ENCODE measurements around the gene LRFN3. TPM values are rescaled to one million over a fixed set of nuclear protein-coding genes. Genes with fewer than 3 reads are reported as not detected.
"Not testable (repeated sequence)": the region's sequence is repeated elsewhere in the genome, so short reads cannot be mapped to it uniquely, and the experiment has no call there.

The LRFN3 gene, protein sequence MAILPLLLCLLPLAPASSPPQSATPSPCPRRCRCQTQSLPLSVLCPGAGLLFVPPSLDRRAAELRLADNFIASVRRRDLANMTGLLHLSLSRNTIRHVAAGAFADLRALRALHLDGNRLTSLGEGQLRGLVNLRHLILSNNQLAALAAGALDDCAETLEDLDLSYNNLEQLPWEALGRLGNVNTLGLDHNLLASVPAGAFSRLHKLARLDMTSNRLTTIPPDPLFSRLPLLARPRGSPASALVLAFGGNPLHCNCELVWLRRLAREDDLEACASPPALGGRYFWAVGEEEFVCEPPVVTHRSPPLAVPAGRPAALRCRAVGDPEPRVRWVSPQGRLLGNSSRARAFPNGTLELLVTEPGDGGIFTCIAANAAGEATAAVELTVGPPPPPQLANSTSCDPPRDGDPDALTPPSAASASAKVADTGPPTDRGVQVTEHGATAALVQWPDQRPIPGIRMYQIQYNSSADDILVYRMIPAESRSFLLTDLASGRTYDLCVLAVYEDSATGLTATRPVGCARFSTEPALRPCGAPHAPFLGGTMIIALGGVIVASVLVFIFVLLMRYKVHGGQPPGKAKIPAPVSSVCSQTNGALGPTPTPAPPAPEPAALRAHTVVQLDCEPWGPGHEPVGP
- 2.0 TPM for polyA plus RNA-seq (2013)

DNA sequence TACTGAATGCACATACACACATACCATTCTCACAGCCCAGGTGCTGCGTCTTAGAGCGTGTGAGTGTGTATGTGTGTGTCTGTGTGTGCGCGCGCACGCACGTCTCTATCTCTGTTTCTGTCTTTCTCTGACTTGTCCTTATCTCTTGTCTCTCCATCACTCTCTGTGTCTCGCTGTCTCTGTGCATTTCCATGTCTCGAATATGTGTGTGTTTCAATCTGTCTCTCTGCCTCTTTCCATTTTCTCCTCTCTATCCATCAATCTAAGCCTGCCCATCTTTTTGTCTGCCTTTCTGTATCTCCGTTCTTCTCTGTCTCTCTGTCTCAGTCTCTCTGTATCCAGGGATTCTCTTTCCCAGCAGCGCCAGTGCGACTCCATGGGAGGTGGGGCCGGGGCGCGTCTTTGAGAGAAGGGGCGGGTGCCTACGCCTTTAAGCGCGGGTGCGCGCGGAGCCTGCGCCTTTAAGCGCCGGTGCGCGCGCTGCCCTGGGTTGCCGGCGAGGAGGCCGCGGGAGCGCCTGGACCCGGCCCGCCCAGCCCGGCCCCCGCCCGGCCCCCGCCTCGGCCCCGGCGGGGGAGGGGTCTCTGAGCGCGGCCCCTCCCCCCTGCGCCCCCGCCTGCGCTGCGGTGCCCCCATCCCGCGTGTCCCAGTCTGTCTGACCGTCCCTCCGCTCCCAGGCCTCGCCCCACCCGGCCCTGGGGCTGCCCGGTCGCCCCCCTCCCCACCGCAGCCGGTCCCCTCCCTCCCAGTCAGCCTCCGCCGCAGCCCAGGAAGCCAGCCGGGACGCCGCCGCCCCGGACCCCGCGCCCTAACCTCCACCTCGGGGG, at the start of gene LRFN3:
LRFN3 (plus strand) TSS at position 464 of the 827 bp plus-strand sequence. CDS start 3,052 bp downstream, outside the sequence.
- under 1% methylated on average over 29 of the region's 68 CpGs for WGBS (ENCODE audit: insufficient coverage)
- DNase-seq = peak in 2 of 3 donors; percentile 31 to 51

DNA sequence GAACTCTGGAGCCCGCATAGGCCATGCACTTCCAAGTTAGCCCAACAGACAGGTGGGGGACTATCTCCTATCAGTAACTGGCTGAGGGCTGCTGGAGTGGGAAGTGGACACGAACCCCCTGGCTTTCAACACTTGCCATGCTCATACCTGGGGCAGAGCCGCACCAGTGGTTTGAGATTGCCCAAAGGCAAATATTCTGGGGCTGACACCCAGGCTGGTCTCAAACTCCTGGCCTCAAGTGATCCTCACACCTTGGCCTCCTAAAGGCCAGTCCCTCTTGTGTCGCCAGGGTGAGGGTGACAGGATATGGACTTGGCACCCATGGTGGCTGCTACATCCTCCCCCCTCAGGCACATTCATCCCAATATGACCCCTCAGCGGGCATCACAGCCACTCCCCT, 49.0 kb upstream of the LRFN3 start:
- ChIA-PET CTCF (no interaction called here), POLR2A (interaction anchor here (0.7 to 2.8 kb wide), 3 partner anchors 10 to 44 kb away, joined by 3 to 8 read pairs (median 3); no protein-coding TSS in a partner anchor)
- no peak overlapping the region for H3K4me3 ChIP-seq (ENCODE audit: control insufficient read depth in 1 of 7, extremely low read depth in 1 of 7, insufficient read depth in 4 of 7, low read depth in 2 of 7, low read length in 6 of 7)
- H3K27ac ChIP-seq (ENCODE audit: insufficient read depth in 1 of 2, low read depth in 1 of 2, low read length in 2 of 2, poor library complexity in 1 of 2, severe bottlenecking in 2 of 2) = no peak overlapping the region
- DNase-seq = no peak
- no peaks in the 10 kb centered on the region for H3K27me3 ChIP-seq (replicated peaks in 2 of 5; ENCODE audit: control insufficient read depth in 4 of 5, insufficient read depth in 5 of 5, low read length in 4 of 5)
- 100% methylated on average over 4 of the region's 5 CpGs for WGBS (ENCODE audit: insufficient coverage)
- H3K9me3 ChIP-seq (ENCODE audit: control extremely low read depth in 1 of 5, control insufficient read depth in 4 of 5, insufficient read depth in 2 of 5, low read depth in 1 of 5, low read length in 4 of 5) = no peaks in the 10 kb centered on the region
- no peaks in the 10 kb centered on the region for H3K4me1 ChIP-seq (ENCODE audit: control extremely low read depth in 1 of 4, control insufficient read depth in 4 of 4, insufficient read depth in 4 of 4, low read length in 3 of 4)
- peaks cover 7 to 48% (median 36%) of the 10 kb centered on the region in 4 experiments for H3K36me3 ChIP-seq (ENCODE audit: control insufficient read depth in 4 of 4, insufficient read depth in 4 of 4, low read length in 3 of 4)

More for the DNA sequence above, at the start of gene LRFN3:
- Histone ChIP-seq H3K9me3 (ENCODE audit: control extremely low read depth in 1 of 5, control insufficient read depth in 4 of 5, insufficient read depth in 2 of 5, low read depth in 1 of 5, low read length in 4 of 5) (no peaks in the 10 kb centered on the region), H3K27me3 (replicated peaks in 2 of 5; ENCODE audit: control insufficient read depth in 4 of 5, insufficient read depth in 5 of 5, low read length in 4 of 5) (peaks cover 0 to 16% (median 0%) of the 10 kb centered on the region in 5 experiments), H3K36me3 (ENCODE audit: control insufficient read depth in 4 of 4, insufficient read depth in 4 of 4, low read length in 3 of 4) (no peaks in the 10 kb centered on the region), H3K4me1 (ENCODE audit: control extremely low read depth in 1 of 4, control insufficient read depth in 4 of 4, insufficient read depth in 4 of 4, low read length in 3 of 4) (peaks cover 0 to 24% (median 16%) of the 10 kb centered on the region in 4 experiments), H3K27ac (ENCODE audit: insufficient read depth in 1 of 2, low read depth in 1 of 2, low read length in 2 of 2, poor library complexity in 1 of 2, severe bottlenecking in 2 of 2) (no peak within 1 kb of the TSS), H3K4me3 (ENCODE audit: control insufficient read depth in 1 of 7, extremely low read depth in 1 of 7, insufficient read depth in 4 of 7, low read depth in 2 of 7, low read length in 6 of 7) (peak within 1 kb of the TSS; percentile 16 to 82 (median 68))
- CTCF ChIA-PET = interaction anchor here (5.3 kb wide), 1 partner anchor 55 kb away, joined by 106 read pairs; no protein-coding TSS in a partner anchor
- POLR2A ChIA-PET = no interaction called here

DNA sequence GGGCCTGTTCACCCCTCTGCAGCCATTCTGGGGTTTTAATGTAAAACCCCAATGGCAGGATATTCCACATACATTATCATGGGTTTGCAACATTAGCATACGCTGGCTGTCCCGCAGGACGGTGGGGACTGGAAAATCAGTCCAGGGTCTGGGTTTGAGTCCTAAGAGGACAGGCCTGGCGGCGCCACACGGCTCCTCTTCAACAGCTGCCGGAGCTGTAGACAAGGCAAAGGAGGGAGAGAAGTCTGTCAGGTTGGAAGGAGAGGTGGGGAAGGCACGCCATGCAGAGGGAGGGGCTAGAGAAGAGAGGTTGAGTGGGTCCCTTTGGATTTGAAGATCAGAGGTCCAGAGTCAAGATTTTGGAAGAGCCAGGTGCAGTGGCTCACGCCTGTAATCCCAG, 47.8 kb upstream of the LRFN3 start:
- POLR2A ChIA-PET = no interaction called here
- DNase-seq = no peak
- Histone ChIP-seq H3K4me3 (ENCODE audit: control insufficient read depth in 1 of 7, extremely low read depth in 1 of 7, insufficient read depth in 4 of 7, low read depth in 2 of 7, low read length in 6 of 7) (no peak overlapping the region), H3K4me1 (ENCODE audit: control extremely low read depth in 1 of 4, control insufficient read depth in 4 of 4, insufficient read depth in 4 of 4, low read length in 3 of 4) (no peaks in the 10 kb centered on the region), H3K36me3 (ENCODE audit: control insufficient read depth in 4 of 4, insufficient read depth in 4 of 4, low read length in 3 of 4) (peaks cover 7 to 59% (median 40%) of the 10 kb centered on the region in 4 experiments), H3K27me3 (replicated peaks in 2 of 5; ENCODE audit: control insufficient read depth in 4 of 5, insufficient read depth in 5 of 5, low read length in 4 of 5) (no peaks in the 10 kb centered on the region), H3K27ac (ENCODE audit: insufficient read depth in 1 of 2, low read depth in 1 of 2, low read length in 2 of 2, poor library complexity in 1 of 2, severe bottlenecking in 2 of 2) (no peak overlapping the region), H3K9me3 (ENCODE audit: control extremely low read depth in 1 of 5, control insufficient read depth in 4 of 5, insufficient read depth in 2 of 5, low read depth in 1 of 5, low read length in 4 of 5) (no peaks in the 10 kb centered on the region)
- WGBS (ENCODE audit: insufficient coverage) = 100% methylated on average over 4 of the region's 9 CpGs
- CTCF ChIA-PET = interaction anchor here (1.0 kb wide), 1 partner anchor 43 kb away, joined by 5 read pairs; no protein-coding TSS in a partner anchor

DNA sequence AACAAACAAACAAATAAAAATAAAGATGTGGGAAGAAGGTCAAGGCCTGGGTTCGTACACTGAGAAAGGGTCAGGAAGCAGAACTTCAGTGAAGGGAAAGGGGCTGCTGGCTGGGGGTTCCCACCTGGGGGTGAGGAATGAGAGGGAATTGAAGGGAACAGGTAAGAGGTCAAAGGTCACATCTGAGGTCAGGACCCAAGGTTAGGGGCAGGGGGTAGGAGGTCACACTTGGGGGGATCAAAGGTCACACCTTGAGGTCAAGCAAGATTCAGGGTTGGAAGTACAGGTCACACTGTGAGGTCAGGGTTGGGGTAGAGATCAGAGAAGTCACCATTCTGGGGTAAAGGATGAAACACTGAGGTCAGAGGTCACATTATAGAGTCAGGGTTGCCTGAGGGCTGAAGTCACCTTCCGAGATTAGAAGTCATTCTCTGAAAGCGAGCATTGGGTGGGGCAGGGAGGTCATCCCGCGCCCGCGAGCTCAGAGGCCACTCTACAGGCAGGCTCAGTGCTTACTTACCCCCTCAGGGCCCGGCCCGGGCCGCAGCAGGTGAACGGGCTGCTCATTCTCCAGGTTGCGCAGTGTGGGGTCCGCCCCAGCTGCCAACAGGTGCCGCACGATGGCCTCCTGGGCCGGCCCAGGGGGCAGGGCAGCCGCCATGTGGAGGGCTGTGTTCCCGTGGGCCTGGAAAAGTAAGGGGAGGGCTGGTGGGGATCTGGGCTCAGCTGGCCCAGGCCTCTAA, 46.6 kb upstream of the LRFN3 start:
- no peaks in the 10 kb centered on the region for H3K4me1 ChIP-seq (ENCODE audit: control extremely low read depth in 1 of 4, control insufficient read depth in 4 of 4, insufficient read depth in 4 of 4, low read length in 3 of 4)
- H3K27me3 ChIP-seq (replicated peaks in 2 of 5; ENCODE audit: control insufficient read depth in 4 of 5, insufficient read depth in 5 of 5, low read length in 4 of 5) = no peaks in the 10 kb centered on the region
- ChIA-PET POLR2A (no interaction called here), CTCF (interaction anchor here (1.1 kb wide), 2 partner anchors 9 to 340 kb away, joined by 3 to 4 read pairs; no protein-coding TSS in a partner anchor)
- H3K27ac ChIP-seq (ENCODE audit: insufficient read depth in 1 of 2, low read depth in 1 of 2, low read length in 2 of 2, poor library complexity in 1 of 2, severe bottlenecking in 2 of 2) = no peak overlapping the region
- DNase-seq = no peak
- H3K36me3 ChIP-seq (ENCODE audit: control insufficient read depth in 4 of 4, insufficient read depth in 4 of 4, low read length in 3 of 4) = peaks cover 7 to 70% (median 45%) of the 10 kb centered on the region in 4 experiments
- 99% methylated on average over 18 of the region's 18 CpGs for WGBS (ENCODE audit: insufficient coverage)
- H3K4me3 ChIP-seq (ENCODE audit: control insufficient read depth in 1 of 7, extremely low read depth in 1 of 7, insufficient read depth in 4 of 7, low read depth in 2 of 7, low read length in 6 of 7) = no peak overlapping the region
- no peaks in the 10 kb centered on the region for H3K9me3 ChIP-seq (ENCODE audit: control extremely low read depth in 1 of 5, control insufficient read depth in 4 of 5, insufficient read depth in 2 of 5, low read depth in 1 of 5, low read length in 4 of 5)

DNA sequence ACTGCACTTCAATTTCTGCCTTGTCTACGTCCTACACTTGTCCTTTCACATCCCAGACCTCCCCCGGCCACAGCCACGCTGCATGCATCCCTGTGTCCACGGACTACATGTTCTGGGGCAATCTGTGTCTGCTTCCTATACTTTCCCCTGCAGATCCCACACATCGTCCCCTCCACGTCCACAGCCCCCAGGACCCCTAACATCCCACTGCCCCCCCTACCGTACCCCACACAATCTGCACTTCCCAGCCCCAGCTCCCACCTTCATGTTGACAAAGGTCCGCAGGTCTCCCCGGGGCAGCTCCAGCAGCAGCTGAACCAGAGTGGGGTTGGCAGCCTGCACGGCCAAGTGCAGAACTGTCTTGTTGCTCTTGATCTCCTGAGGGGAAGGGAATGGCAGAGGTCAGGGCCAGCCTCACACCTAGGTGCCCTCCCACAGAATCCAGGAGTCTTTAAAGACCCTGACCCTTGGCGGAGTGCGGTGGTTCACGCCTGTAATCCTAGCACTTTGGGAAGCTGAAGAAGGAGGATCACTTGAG, 46.0 kb upstream of the LRFN3 start:
- H3K4me3 ChIP-seq (ENCODE audit: control insufficient read depth in 1 of 7, extremely low read depth in 1 of 7, insufficient read depth in 4 of 7, low read depth in 2 of 7, low read length in 6 of 7) = no peak overlapping the region
- no peaks in the 10 kb centered on the region for H3K27me3 ChIP-seq (replicated peaks in 2 of 5; ENCODE audit: control insufficient read depth in 4 of 5, insufficient read depth in 5 of 5, low read length in 4 of 5)
- H3K9me3 ChIP-seq (ENCODE audit: control extremely low read depth in 1 of 5, control insufficient read depth in 4 of 5, insufficient read depth in 2 of 5, low read depth in 1 of 5, low read length in 4 of 5) = no peaks in the 10 kb centered on the region
- CTCF ChIA-PET = interaction anchor here (1.1 to 3.7 kb wide), 2 partner anchors 8 to 341 kb away, joined by 4 to 30 read pairs; no protein-coding TSS in a partner anchor
- no peaks in the 10 kb centered on the region for H3K4me1 ChIP-seq (ENCODE audit: control extremely low read depth in 1 of 4, control insufficient read depth in 4 of 4, insufficient read depth in 4 of 4, low read length in 3 of 4)
- POLR2A ChIA-PET = no interaction called here
- H3K36me3 ChIP-seq (ENCODE audit: control insufficient read depth in 4 of 4, insufficient read depth in 4 of 4, low read length in 3 of 4) = peaks cover 7 to 75% (median 50%) of the 10 kb centered on the region in 4 experiments
- DNase-seq = no peak
- WGBS (ENCODE audit: insufficient coverage) = 100% methylated on average over 8 of the region's 13 CpGs
- H3K27ac ChIP-seq (ENCODE audit: insufficient read depth in 1 of 2, low read depth in 1 of 2, low read length in 2 of 2, poor library complexity in 1 of 2, severe bottlenecking in 2 of 2) = no peak overlapping the region

DNA sequence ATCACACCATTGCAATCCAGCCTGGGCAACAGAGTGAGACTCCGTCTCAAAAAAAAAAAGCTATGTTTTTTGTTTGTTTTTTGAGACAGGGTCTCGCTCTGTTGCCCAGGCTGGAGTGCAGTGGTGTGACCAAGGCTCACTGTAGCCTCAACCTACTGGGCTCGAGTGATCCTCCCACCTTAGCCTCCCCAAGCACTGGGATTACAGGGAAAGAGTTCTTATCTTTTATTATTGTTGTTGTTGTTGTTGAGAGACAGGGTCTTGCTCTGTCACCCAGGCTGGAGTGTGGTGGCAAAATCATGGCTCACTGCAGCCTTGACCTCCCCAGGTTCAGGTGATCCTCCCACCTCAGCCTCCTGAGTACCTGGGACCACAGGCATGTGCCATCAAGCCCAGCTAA, 44.4 kb upstream of the LRFN3 start:
- POLR2A ChIA-PET = interaction anchor here (1.4 kb wide), 1 partner anchor 18 kb away, joined by 3 read pairs; no protein-coding TSS in a partner anchor
- H3K9me3 ChIP-seq (ENCODE audit: control extremely low read depth in 1 of 5, control insufficient read depth in 4 of 5, insufficient read depth in 2 of 5, low read depth in 1 of 5, low read length in 4 of 5); H3K27ac ChIP-seq (ENCODE audit: insufficient read depth in 1 of 2, low read depth in 1 of 2, low read length in 2 of 2, poor library complexity in 1 of 2, severe bottlenecking in 2 of 2); H3K4me1 ChIP-seq (ENCODE audit: control extremely low read depth in 1 of 4, control insufficient read depth in 4 of 4, insufficient read depth in 4 of 4, low read length in 3 of 4); H3K27me3 ChIP-seq (replicated peaks in 2 of 5; ENCODE audit: control insufficient read depth in 4 of 5, insufficient read depth in 5 of 5, low read length in 4 of 5); DNase-seq; H3K4me3 ChIP-seq (ENCODE audit: control insufficient read depth in 1 of 7, extremely low read depth in 1 of 7, insufficient read depth in 4 of 7, low read depth in 2 of 7, low read length in 6 of 7): not testable (repeated sequence)
- 94% methylated on average over 2 of the region's 3 CpGs for WGBS (ENCODE audit: insufficient coverage)
- CTCF ChIA-PET = interaction anchor here (1.0 to 4.5 kb wide), 5 partner anchors 9 to 47 kb away, joined by 3 to 30 read pairs (median 16); no protein-coding TSS in a partner anchor
- peaks cover 7 to 87% (median 61%) of the 10 kb centered on the region in 4 experiments for H3K36me3 ChIP-seq (ENCODE audit: control insufficient read depth in 4 of 4, insufficient read depth in 4 of 4, low read length in 3 of 4)

All from common myeloid progenitor, CD34-positive (primary cell).